Sigmoid colon (tissue), 4 donors: ENCODE data around the gene BDKRB2.

Source experiments
- EP300 ChIP-seq, 4 donors: sonication (generic); formaldehyde crosslinking; IDR thresholded peaks; one replicate each; pipeline ENCODE4 v1.6.1; 2017; ENCODE audit warnings: antibody characterized with exemption in 4 of 4
- POLR2A ChIP-seq, 2 donors: fragments of 450-650 bp; IDR thresholded peaks; one replicate each; pipeline ENCODE4 v1.6.1; 2016; ENCODE audit warnings: antibody characterized with exemption in 2 of 2, mild to moderate bottlenecking in 2 of 2, moderate library complexity in 2 of 2
- POLR2AphosphoS5 ChIP-seq, 4 donors: sonication (generic); formaldehyde crosslinking; IDR thresholded peaks; one replicate each; pipeline ENCODE4 v1.6.1; 2017; ENCODE audit warnings: antibody characterized with exemption in 4 of 4
- TF ChIP-seq, protein P1 (sequence below), 4 experiments: fragments of 450-650 bp in 3 of 4; fragments of 200-600 bp in 1 of 4; IDR thresholded peaks; one replicate each; pipeline ENCODE4 v1.5.1; 2016 to 2019; ENCODE audit warnings: antibody characterized with exemption in 4 of 4, mild to moderate bottlenecking in 3 of 4, moderate library complexity in 2 of 4

DNA sequence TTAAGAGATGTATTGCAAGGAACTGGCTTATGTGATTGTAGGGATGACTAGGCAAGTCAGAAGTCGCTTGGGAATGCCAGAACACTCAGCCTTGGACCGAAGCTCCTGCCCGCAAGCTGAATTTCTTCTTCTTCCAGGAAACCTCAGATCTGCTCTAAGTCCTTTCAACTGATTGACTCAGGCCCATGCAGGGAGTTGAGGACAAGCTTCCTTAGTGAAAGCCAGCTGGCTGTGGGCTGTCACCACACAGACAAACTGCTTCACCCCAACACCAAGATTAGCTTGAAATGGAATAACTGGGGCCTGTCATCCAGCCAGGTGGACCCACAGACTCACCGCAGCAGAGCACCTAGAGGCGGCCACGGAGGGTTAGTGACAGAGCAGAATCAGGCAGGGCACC lies 24.7 kb downstream of the BDKRB2 start:
- TF ChIP-seq, protein P1, sequence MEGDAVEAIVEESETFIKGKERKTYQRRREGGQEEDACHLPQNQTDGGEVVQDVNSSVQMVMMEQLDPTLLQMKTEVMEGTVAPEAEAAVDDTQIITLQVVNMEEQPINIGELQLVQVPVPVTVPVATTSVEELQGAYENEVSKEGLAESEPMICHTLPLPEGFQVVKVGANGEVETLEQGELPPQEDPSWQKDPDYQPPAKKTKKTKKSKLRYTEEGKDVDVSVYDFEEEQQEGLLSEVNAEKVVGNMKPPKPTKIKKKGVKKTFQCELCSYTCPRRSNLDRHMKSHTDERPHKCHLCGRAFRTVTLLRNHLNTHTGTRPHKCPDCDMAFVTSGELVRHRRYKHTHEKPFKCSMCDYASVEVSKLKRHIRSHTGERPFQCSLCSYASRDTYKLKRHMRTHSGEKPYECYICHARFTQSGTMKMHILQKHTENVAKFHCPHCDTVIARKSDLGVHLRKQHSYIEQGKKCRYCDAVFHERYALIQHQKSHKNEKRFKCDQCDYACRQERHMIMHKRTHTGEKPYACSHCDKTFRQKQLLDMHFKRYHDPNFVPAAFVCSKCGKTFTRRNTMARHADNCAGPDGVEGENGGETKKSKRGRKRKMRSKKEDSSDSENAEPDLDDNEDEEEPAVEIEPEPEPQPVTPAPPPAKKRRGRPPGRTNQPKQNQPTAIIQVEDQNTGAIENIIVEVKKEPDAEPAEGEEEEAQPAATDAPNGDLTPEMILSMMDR (IDR thresholded peaks at IDR 0.05), result no peak
- no peak for TF ChIP-seq EP300 (IDR thresholded peaks at IDR 0.05)
- TF ChIP-seq POLR2A (IDR thresholded peaks at IDR 0.05), result no peak
- TF ChIP-seq POLR2AphosphoS5 (IDR thresholded peaks at IDR 0.05), result no peak
